SJSA1 (cell line): ENCODE results near the gene RAP1GAP2. TPM values are rescaled to one million over a fixed set of nuclear protein-coding genes. Genes with fewer than 3 reads are reported as not detected.
"Not testable (repeated sequence)": the region's sequence is repeated elsewhere in the genome, so short reads cannot be mapped to it uniquely, and the experiment has no call there.

ENCODE experiments used
- DNase-seq, 2 experiments: peaks; one replicate each; pipeline ENCODE4 v3.0.0-alpha.2; 2015 to 2020; ENCODE audit warnings: low spot score in 2 of 2, low read depth in 1 of 2
- H3K27ac ChIP-seq: fragments of 250-450 bp; sonication (Bioruptor Pico); 2 replicates; pipeline ENCODE4 v1.5.1; 2020; ENCODE audit warnings: mild to moderate bottlenecking, moderate library complexity
- H3K27me3 ChIP-seq: fragments of 250-450 bp; sonication (Bioruptor Pico); replicated peaks from 2 replicates; pipeline ENCODE4 v1.5.1; 2020; ENCODE audit warnings: mild to moderate bottlenecking, moderate library complexity
- H3K36me3 ChIP-seq: fragments of 250-450 bp; sonication (Bioruptor Pico); 2 replicates; pipeline ENCODE4 v1.5.1; 2020; ENCODE audit warnings: mild to moderate bottlenecking
- H3K4me1 ChIP-seq: fragments of 250-450 bp; sonication (Bioruptor Pico); replicated peaks from 2 replicates; pipeline ENCODE4 v1.6.1; 2021; ENCODE audit warnings: mild to moderate bottlenecking
- H3K4me3 ChIP-seq: fragments of 250-450 bp; sonication (Bioruptor Pico); 2 replicates; pipeline ENCODE4 v1.5.1; 2020; ENCODE audit warnings: mild to moderate bottlenecking
- H3K9me3 ChIP-seq: fragments of 250-450 bp; sonication (Bioruptor Pico); replicated peaks from 2 replicates; pipeline ENCODE4 v1.5.1; 2020; ENCODE audit warnings: mild to moderate bottlenecking
- total RNA-seq: library from RNA; depleted of rRNA; stranded (reverse); fragments of >200 nt; shearing (Covaris generic); gene quantifications from 2 replicates; pipeline ENCODE4 v1.2.3, GENCODE V29; 2014

RAP1GAP2 gene
- total RNA-seq, 1 experiment from 2014 or later = 2.9 TPM

- peaks cover 5% of the 10 kb centered on the region; the same call in 1 of the 2 replicates for H3K4me1 ChIP-seq
- H3K4me3 ChIP-seq = no peak overlapping the region
- no peaks in the 10 kb centered on the region for H3K27me3 ChIP-seq
- peaks cover 6% of the 10 kb centered on the region for H3K9me3 ChIP-seq
- no peaks in the 10 kb centered on the region; the same call in 1 of the 2 replicates for H3K36me3 ChIP-seq
- no peak for DNase-seq
- H3K27ac ChIP-seq = no peak overlapping the region
Measured at GRCh38 chr17:3025421-3026124, 229.3 kb downstream of the RAP1GAP2 start.

- Histone ChIP-seq H3K9me3 (peaks cover 6% of the 10 kb centered on the region), H3K27ac (no peak overlapping the region), H3K27me3 (no peaks in the 10 kb centered on the region)
Measured at GRCh38 chr17:3026125-3026855, 230.1 kb downstream of the RAP1GAP2 start.

GRCh38 chr17:3026856-3027751, 230.9 kb downstream of the RAP1GAP2 start:
- Histone ChIP-seq H3K27ac (no peak overlapping the region), H3K9me3 (peaks cover 6% of the 10 kb centered on the region), H3K36me3 (no peaks in the 10 kb centered on the region; the same call in 1 of the 2 replicates), H3K4me3 (no peak overlapping the region), H3K27me3 (no peaks in the 10 kb centered on the region), H3K4me1 (peaks cover 6% of the 10 kb centered on the region; the same call in 1 of the 2 replicates)
- DNase-seq = no peak

More at GRCh38 chr17:3026125-3026855, 230.1 kb downstream of the RAP1GAP2 start:
- H3K4me1 ChIP-seq = peaks cover 6% of the 10 kb centered on the region; the same call in 1 of the 2 replicates
- no peaks in the 10 kb centered on the region; the same call in 1 of the 2 replicates for H3K36me3 ChIP-seq
- no peak for DNase-seq
- no peak overlapping the region for H3K4me3 ChIP-seq

GRCh38 chr17:3027786-3028532, 231.7 kb downstream of the RAP1GAP2 start:
- H3K4me3 ChIP-seq = no peak overlapping the region

GRCh38 chr17:3029213-3029913, 233.1 kb downstream of the RAP1GAP2 start:
- no peak for DNase-seq
- peaks cover 6% of the 10 kb centered on the region; the same call in 1 of the 2 replicates for H3K4me1 ChIP-seq
- no peak overlapping the region for H3K27ac ChIP-seq
- no peaks in the 10 kb centered on the region for H3K9me3 ChIP-seq
- H3K36me3 ChIP-seq = no peaks in the 10 kb centered on the region; the same call in 1 of the 2 replicates
- H3K4me3 ChIP-seq = no peak overlapping the region
- H3K27me3 ChIP-seq = no peaks in the 10 kb centered on the region

More at GRCh38 chr17:3027786-3028532, 231.7 kb downstream of the RAP1GAP2 start:
- H3K9me3 ChIP-seq = peaks cover 3% of the 10 kb centered on the region
- no peaks in the 10 kb centered on the region for H3K27me3 ChIP-seq
- no peak for DNase-seq
- no peak overlapping the region for H3K27ac ChIP-seq
- peaks cover 6% of the 10 kb centered on the region; the same call in 1 of the 2 replicates for H3K4me1 ChIP-seq
- H3K36me3 ChIP-seq = no peaks in the 10 kb centered on the region; the same call in 1 of the 2 replicates

GRCh38 chr17:3030096-3030495, 233.9 kb downstream of the RAP1GAP2 start:
- H3K36me3 ChIP-seq = no peaks in the 10 kb centered on the region; the same call in 1 of the 2 replicates
- H3K4me1 ChIP-seq = peaks cover 6% of the 10 kb centered on the region; the same call in 1 of the 2 replicates
- H3K4me3 ChIP-seq = no peak overlapping the region
- H3K27ac ChIP-seq = no peak overlapping the region; the same call in 1 of the 2 replicates
- no peaks in the 10 kb centered on the region for H3K9me3 ChIP-seq
- peak; percentile 3 to 16 for DNase-seq
- H3K27me3 ChIP-seq = no peaks in the 10 kb centered on the region

GRCh38 chr17:3030852-3031470, 234.7 kb downstream of the RAP1GAP2 start:
- H3K27me3 ChIP-seq, H3K36me3 ChIP-seq, H3K4me3 ChIP-seq, H3K9me3 ChIP-seq, H3K27ac ChIP-seq, H3K4me1 ChIP-seq: not testable (repeated sequence)
- peak in 1 of 2 experiments; percentile 35 for DNase-seq

GRCh38 chr17:3032258-3033247, 236.3 kb downstream of the RAP1GAP2 start:
- Histone ChIP-seq H3K36me3 (no peaks in the 10 kb centered on the region; the same call in 1 of the 2 replicates), H3K4me1 (peaks cover 6% of the 10 kb centered on the region; the same call in 1 of the 2 replicates), H3K27me3 (no peaks in the 10 kb centered on the region), H3K27ac (no peak overlapping the region), H3K4me3 (no peak overlapping the region), H3K9me3 (no peaks in the 10 kb centered on the region)
- DNase-seq = peak in 1 of 2 experiments; percentile 28

- Histone ChIP-seq H3K4me1 (peaks cover 6% of the 10 kb centered on the region; the same call in 1 of the 2 replicates), H3K4me3 (no peak overlapping the region), H3K36me3 (no peaks in the 10 kb centered on the region; the same call in 1 of the 2 replicates), H3K9me3 (no peaks in the 10 kb centered on the region), H3K27me3 (no peaks in the 10 kb centered on the region), H3K27ac (no peak overlapping the region)
- DNase-seq = peak in 1 of 2 experiments; percentile 29
Measured at GRCh38 chr17:3033248-3033640, 237.0 kb downstream of the RAP1GAP2 start.

GRCh38 chr17:3033741-3034577, 237.7 kb downstream of the RAP1GAP2 start:
- no peaks in the 10 kb centered on the region for H3K9me3 ChIP-seq

More at GRCh38 chr17:3033741-3034577, 237.7 kb downstream of the RAP1GAP2 start:
- Histone ChIP-seq H3K4me3 (no peak overlapping the region), H3K4me1 (peaks cover 6% of the 10 kb centered on the region; the same call in 1 of the 2 replicates), H3K27ac (no peak overlapping the region), H3K36me3 (no peaks in the 10 kb centered on the region; the same call in 1 of the 2 replicates), H3K27me3 (no peaks in the 10 kb centered on the region)
- peak in 1 of 2 experiments; percentile 35 for DNase-seq
